Stimulated activated CD4-positive, alpha-beta T cell treated with anti-CD3 and anti-CD28 coated beads, Interleukin-4, amount 100 ng/mL, for 24 hours (primary cell): ENCODE measurements around the gene RAB9A.
"Not testable (repeated sequence)": the region's sequence is repeated elsewhere in the genome, so short reads cannot be mapped to it uniquely, and the experiment has no call there.

Experiments used
- DNase-seq: peaks from one replicate; pipeline ENCODE4 v3.0.0-alpha.2; 2020

Gene RAB9A

DNA sequence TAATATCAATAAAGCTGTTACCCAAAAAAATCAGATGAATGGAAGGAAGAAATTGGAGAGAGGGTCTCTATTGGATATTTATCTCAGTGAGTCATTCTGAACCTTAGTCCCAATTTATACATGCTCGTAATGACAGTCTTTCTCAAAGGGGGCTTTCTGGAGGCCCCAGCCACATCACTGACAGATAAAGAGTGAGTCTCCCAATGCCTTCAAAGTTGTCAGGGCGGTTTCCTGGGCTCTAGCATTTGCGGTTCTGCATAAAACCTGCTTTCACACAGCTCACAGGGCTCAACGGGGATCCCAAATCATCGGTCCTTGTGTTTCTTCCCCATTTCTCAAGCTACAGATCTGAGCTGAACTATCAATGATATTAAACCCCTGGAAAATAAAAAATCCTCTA, 18.7 kb upstream of the RAB9A start:
- no peak for DNase-seq

- no peak for DNase-seq
Observed at GRCh38 chrX:13673016-13673415, 15.9 kb upstream of the RAB9A start.

DNA sequence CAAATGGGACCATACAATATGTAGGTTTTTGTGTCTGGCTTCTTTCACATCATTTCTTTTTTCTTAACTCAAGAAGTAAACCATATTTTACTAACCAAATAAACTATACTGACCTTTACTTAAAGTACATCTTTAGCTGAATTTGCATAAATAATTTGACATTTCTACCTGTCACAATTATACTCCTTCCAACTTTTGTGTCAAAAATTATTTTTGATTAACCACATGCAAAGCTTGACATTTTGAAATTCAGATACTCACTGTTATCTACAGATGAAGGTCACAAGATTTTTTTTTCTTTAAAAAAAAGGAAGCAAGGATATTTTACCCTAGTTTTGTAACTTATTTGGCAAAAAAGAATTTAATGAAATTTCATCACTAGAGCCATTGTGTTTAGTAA, 12.0 kb upstream of the RAB9A start:
- no peak for DNase-seq

- not testable (repeated sequence) for DNase-seq
Observed at GRCh38 chrX:13679700-13680099, 9.2 kb upstream of the RAB9A start.

GRCh38 chrX:13681595-13681994, 7.3 kb upstream of the RAB9A start:
- no peak for DNase-seq

DNA sequence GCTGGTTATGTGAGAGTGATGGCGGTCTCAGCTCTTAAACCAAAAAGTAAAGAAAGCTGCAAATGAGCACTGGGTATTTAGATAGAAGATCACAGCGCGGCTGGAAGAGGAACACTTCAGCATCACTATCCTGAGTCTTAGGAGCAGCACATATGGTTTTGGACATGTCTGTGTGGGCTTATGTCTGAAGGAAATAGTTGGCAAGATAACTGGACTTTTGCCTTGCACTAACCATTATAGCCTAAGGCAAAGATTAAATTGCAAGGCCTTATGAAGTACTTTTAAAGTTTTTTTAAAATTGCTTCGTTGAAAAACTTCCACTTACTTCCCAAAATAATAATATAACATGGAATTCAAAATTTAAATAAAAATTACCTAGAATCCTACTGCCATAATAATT, 4.6 kb upstream of the RAB9A start:
- no peak for DNase-seq

- DNase-seq = no peak
Observed at GRCh38 chrX:13685126-13685763, 3.7 kb upstream of the RAB9A start.

GRCh38 chrX:13687203-13687602, 1.7 kb upstream of the RAB9A start:
- no peak for DNase-seq

GRCh38 chrX:13688384-13688957, 457 bp upstream of the RAB9A start:
- no peak for DNase-seq

DNA sequence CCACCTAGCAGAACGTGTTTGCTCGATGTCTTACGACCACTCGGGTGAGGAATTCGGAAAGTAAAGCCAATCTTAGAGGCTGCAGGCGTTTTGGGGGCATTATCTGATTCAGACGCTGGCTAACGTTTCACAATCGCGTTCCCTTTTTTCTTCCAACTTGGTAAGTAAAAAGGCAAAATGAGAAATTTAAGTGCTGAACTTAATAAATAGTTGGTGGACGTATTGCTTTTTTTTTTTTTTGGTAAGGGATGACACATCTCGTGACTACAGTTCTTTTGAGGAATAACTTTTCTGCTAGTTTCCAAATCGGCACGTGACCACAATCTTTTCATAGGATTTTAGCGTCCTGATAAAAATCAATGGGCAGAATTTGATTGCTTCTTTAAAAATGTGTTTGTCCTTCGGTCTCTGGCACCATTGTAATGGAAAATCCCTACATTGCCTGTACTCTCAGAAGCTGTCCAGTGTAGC, 848 bp downstream of the RAB9A start:
- DNase-seq = no peak

DNA sequence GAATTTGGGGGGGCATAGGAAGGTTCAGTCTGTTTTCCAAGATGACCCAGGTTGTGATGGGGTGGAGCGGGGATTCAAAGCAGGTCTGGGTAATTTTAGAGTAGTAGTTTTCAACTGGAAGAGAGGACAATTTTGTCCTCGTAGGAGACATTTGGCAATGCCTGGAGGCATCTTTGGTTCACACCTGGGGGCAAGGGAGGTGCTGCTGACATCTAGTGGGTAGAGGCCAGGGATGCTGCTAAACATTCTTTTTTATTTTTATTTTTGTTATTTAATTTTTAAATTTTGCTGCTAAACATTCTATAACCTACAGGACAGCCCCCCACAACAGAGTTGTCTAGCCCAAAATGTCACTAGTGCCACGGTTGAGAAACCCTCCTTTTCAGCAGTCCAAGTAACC, 1.9 kb downstream of the RAB9A start:
- DNase-seq = no peak

- DNase-seq = no peak
Observed at GRCh38 chrX:13691841-13692371, 3.0 kb downstream of the RAB9A start.

- DNase-seq = no peak
Observed at GRCh38 chrX:13692771-13693231, 3.9 kb downstream of the RAB9A start.

- no peak for DNase-seq
Observed at GRCh38 chrX:13693341-13693961, 4.5 kb downstream of the RAB9A start.

- DNase-seq = no peak
Observed at GRCh38 chrX:13694359-13694758, 5.4 kb downstream of the RAB9A start.

DNA sequence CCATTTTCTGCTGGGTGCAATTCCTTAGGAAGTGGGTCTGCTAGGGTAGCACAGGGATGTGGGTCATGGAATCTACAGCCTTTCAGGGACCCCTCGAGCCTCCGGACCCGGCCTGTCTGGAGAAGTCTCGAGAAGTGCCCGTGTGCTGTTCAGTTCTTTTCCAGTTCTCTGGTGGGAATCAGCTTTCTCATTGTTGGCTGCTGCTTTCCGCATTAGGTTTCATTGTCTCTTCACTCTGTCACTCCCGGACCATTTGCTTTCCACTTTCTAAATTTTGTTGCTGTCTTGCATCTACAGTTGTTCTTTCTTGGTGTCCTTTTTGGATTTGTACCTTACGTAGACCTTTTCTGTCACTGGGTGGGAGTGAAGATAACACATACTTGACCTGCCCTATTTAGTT, 6.1 kb downstream of the RAB9A start:
- DNase-seq = no peak

GRCh38 chrX:13695601-13696115, 6.7 kb downstream of the RAB9A start:
- DNase-seq = no peak

- no peak for DNase-seq
Observed at GRCh38 chrX:13697455-13697854, 8.5 kb downstream of the RAB9A start.

- no peak for DNase-seq
Observed at GRCh38 chrX:13697976-13698375, 9.0 kb downstream of the RAB9A start.

DNA sequence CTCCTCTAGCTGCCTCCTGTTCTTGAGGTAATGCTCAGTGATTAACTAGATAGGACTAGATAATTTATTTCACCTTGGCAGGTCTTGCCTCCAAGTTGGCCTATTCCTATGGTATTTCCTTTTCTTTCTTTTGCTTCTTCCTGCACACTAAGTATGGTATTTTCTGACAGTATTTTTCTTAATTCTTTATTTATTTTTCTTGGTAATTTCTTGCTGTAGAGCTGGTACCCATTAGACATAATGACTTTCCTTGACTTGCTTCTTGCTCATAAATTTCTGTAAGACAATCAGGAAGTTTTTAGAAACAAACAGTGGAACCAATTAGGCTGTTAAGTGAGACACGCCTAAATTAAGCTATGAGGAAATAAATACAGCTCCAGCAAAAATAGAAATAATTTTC, 9.5 kb downstream of the RAB9A start:
- DNase-seq = no peak

DNA sequence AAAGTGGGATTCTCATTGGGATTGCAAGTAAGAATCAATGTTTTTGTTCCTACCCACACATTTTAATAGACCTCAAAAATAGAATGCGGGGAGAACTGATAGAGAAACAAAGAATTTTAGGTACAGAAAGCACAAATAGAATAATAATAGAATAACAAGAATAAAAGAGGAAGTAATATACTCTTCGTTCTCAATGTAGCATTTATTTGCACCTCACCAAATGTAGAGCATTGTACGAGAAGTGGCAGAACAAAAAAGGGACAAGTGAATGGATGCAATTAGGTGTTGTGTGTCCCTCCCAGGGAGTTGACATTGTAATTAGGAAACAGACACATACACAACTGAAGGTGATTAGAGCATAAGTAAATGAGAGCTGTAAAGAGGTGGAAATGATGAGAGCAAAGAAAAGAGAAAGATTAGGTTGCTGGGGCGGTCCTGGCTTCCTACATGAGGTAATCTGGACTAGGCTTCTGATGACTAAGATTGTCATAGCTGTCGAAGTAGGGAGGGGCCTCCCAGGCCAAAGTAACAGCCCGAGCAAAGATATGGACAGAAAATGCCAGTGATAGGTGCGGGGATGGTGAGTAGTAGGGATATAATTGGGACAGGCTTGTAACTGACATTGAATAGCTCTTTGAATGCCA, 10.4 kb downstream of the RAB9A start:
- no peak for DNase-seq

DNA sequence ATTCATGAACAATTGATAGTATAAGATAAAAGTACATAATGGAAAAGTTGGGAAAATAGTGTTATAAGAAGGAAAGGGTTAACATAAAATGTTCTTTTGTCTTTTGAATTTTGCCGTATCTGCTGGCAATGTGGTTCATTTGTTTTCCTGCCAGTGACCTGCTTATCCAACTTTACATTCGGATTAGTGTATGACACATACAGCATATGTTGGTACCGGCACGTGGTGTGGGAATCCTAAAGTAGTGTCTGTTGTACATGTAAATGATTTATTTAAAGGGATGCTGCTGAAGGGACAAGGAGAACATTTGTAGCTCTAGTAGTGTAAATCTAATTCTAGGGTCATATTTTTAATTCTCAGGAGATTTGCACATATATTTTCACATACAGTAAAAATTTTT, 11.5 kb downstream of the RAB9A start:
- DNase-seq = no peak

- no peak for DNase-seq
Observed at GRCh38 chrX:13702111-13702789, 13.3 kb downstream of the RAB9A start.
